Common myeloid progenitor, CD34-positive (primary cell): Measurements from ENCODE around the gene MYO1A.

ENCODE experiments used
- CTCF ChIA-PET: fragments of 350-600 bp; sonication (Branson Sonifier 250); formaldehyde crosslinking; loops from one replicate; lab custom pipeline; 2021; ENCODE audit warnings: antibody characterized with exemption; lab: Charles Lee
- POLR2A ChIA-PET: fragments of 350-600 bp; sonication (Branson Sonifier 250); formaldehyde crosslinking; loops from one replicate; lab custom pipeline; 2021; ENCODE audit warnings: antibody characterized with exemption; lab: Charles Lee
- DNase-seq, 3 donors: peaks; one replicate each; pipeline versions ENCODE4 v3.0.0 to v3.0.0-alpha.2; 2013
- H3K27ac ChIP-seq, 2 experiments: 1 replicate in 1 of 2; 2 replicates in 1 of 2; pipeline ENCODE4 v1.7.0; 2013; ENCODE audit warnings: inconsistent platforms in 2 of 2, low read length in 2 of 2, mild to moderate bottlenecking in 2 of 2, low read depth in 1 of 2, moderate library complexity in 1 of 2; ENCODE audit not compliant: severe bottlenecking in 2 of 2, insufficient read depth in 1 of 2, poor library complexity in 1 of 2
- H3K27me3 ChIP-seq, 5 experiments: replicated peaks in 2 of 5; 1 replicate in 3 of 5; 2 replicates in 2 of 5; pipeline versions ENCODE4 v1.6.1 to v1.7.0; 2013; ENCODE audit warnings: low read length in 4 of 5, mild to moderate bottlenecking in 2 of 5, moderate library complexity in 2 of 5, inconsistent platforms in 1 of 5; ENCODE audit not compliant: insufficient read depth in 5 of 5, control insufficient read depth in 4 of 5
- H3K36me3 ChIP-seq, 4 experiments: 1 replicate in 2 of 4; 2 replicates in 2 of 4; pipeline versions ENCODE4 v1.6.1 to v1.7.0; 2013; ENCODE audit warnings: low read length in 3 of 4, control low read depth in 1 of 4, mild to moderate bottlenecking in 1 of 4; ENCODE audit not compliant: control insufficient read depth in 4 of 4, insufficient read depth in 4 of 4
- H3K4me1 ChIP-seq, 4 experiments: 1 replicate in 3 of 4; 2 replicates in 1 of 4; pipeline versions ENCODE4 v1.6.1 to v1.7.1; 2013; ENCODE audit warnings: low read length in 3 of 4, mild to moderate bottlenecking in 3 of 4, control low read depth in 1 of 4, inconsistent platforms in 1 of 4, moderate library complexity in 1 of 4; ENCODE audit not compliant: control insufficient read depth in 4 of 4, insufficient read depth in 4 of 4; ENCODE audit errors: control extremely low read depth in 1 of 4
- H3K4me3 ChIP-seq, 7 experiments: 1 replicate in 4 of 7; 2 replicates in 3 of 7; pipeline versions ENCODE4 v1.5.1 to v1.7.0; 2013; ENCODE audit warnings: mild to moderate bottlenecking in 7 of 7, low read length in 6 of 7, moderate library complexity in 6 of 7, inconsistent platforms in 2 of 7, low read depth in 2 of 7, control low read depth in 1 of 7; ENCODE audit not compliant: insufficient read depth in 4 of 7, control insufficient read depth in 1 of 7; ENCODE audit errors: extremely low read depth in 1 of 7
- H3K9me3 ChIP-seq, 5 experiments: 1 replicate in 4 of 5; 2 replicates in 1 of 5; pipeline versions ENCODE4 v1.6.1 to v1.7.1; 2013; ENCODE audit warnings: low read length in 4 of 5, mild to moderate bottlenecking in 2 of 5, inconsistent platforms in 1 of 5, low read depth in 1 of 5, moderate library complexity in 1 of 5; ENCODE audit not compliant: control insufficient read depth in 4 of 5, insufficient read depth in 2 of 5; ENCODE audit errors: control extremely low read depth in 1 of 5
- WGBS: methylation state at CpG from one replicate; pipeline ENCODE4 v1.1.5; 2013; ENCODE audit not compliant: insufficient coverage; 5-methylcytosine and 5-hydroxymethylcytosine counted together

MYO1A gene

DNA sequence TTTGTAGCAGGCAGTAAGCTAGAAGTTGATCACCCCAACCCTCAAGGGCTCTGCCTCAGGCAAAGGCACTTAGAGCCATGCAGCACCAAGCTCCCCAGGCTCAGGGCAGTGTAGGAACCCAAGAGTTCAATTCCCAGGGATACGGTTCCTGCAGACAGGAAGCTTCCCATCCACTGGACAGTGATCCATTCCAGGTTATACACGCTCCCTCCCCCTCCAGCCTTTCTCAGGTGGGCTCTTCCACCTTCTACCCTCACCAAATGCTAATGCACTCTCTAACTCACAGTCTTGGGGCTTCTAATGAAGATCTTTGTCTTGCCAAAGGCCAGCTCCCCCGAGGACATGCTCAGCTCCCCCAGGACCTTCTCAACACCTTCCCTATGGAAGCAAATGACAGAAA is 12.7 kb downstream of the MYO1A start:
- peaks cover 0 to 8% (median 0%) of the 10 kb centered on the region in 4 experiments for H3K4me1 ChIP-seq
- no peaks in the 10 kb centered on the region for H3K27me3 ChIP-seq
- H3K9me3 ChIP-seq = no peaks in the 10 kb centered on the region
- no peak overlapping the region for H3K4me3 ChIP-seq
- POLR2A ChIA-PET = no interaction called here
- no peaks in the 10 kb centered on the region for H3K36me3 ChIP-seq
- H3K27ac ChIP-seq = no peak overlapping the region
- CTCF ChIA-PET = interaction anchor here (0.8 to 8.3 kb wide), 5 partner anchors 11 to 197 kb away, joined by 3 to 56 read pairs (median 5); partner anchors contain the start of gene MYO1A
- WGBS = 100% methylated on average over 3 of the region's 3 CpGs
- DNase-seq = no peak

DNA sequence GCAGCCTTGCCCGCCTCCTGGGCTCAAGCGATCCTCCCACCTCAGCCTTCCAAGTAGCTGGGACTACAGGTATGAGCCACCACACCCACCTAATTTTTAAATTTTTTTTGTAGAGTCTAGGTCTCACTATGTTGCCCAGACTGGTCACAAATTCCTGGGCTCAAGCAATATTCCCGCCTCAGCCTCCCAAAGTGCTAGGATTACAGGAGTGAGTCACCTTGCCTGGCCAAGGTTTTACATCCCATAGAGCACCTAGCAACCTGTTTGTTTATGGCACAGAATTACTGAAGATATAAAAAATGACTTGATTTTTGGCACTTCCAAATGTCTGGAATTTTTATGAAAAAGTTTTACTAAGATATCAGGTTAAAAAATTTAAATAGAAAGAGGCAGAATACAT is 16.5 kb downstream of the MYO1A start:
- Histone ChIP-seq H3K27ac (no peak overlapping the region), H3K27me3 (no peaks in the 10 kb centered on the region), H3K4me3 (no peak overlapping the region), H3K9me3 (no peaks in the 10 kb centered on the region), H3K4me1 (peaks cover 5 to 16% (median 15%) of the 10 kb centered on the region in 4 experiments), H3K36me3 (no peaks in the 10 kb centered on the region)
- 100% methylated on average over 2 of the region's 3 CpGs for WGBS
- POLR2A ChIA-PET = no interaction called here
- DNase-seq = no peak
- CTCF ChIA-PET = interaction anchor here (1.0 to 2.1 kb wide), 7 partner anchors 10 to 139 kb away, joined by 3 to 8 read pairs (median 6); no protein-coding TSS in a partner anchor

DNA sequence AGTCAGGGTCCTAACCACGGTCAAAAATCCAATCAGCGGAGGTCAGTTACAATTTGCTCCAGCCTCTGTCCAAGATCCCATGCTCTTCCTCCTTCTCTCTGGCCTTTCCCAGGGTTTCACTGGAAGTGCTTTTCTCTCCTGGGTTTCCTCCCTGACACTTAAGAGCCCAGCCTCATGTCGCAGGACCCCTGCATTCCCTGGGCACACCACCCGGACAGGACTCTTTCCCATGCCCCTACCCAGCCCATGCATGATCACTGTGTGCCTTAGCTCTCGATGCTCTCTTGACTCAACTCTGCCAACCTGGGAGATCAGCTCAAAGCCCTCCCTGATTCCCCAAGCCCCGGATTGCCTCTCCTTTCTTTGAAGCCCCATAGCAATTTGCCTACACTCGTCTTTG is 18.1 kb downstream of the MYO1A start:
- no peak overlapping the region for H3K4me3 ChIP-seq
- DNase-seq = no peak
- H3K4me1 ChIP-seq = peaks cover 8 to 29% (median 27%) of the 10 kb centered on the region in 4 experiments
- H3K36me3 ChIP-seq = no peaks in the 10 kb centered on the region
- H3K27me3 ChIP-seq = no peaks in the 10 kb centered on the region
- ChIA-PET CTCF (interaction anchor here (0.9 to 2.3 kb wide), 11 partner anchors 12 to 37 kb away, joined by 3 to 9 read pairs (median 5); partner anchors contain the start of gene TAC3), POLR2A (interaction anchor here (0.9 to 1.2 kb wide), 2 partner anchors 12 to 16 kb away, joined by 3 read pairs; partner anchors contain the start of gene TAC3)
- 99% methylated on average over 7 of the region's 7 CpGs for WGBS
- no peaks in the 10 kb centered on the region for H3K9me3 ChIP-seq
- H3K27ac ChIP-seq = no peak overlapping the region

DNA sequence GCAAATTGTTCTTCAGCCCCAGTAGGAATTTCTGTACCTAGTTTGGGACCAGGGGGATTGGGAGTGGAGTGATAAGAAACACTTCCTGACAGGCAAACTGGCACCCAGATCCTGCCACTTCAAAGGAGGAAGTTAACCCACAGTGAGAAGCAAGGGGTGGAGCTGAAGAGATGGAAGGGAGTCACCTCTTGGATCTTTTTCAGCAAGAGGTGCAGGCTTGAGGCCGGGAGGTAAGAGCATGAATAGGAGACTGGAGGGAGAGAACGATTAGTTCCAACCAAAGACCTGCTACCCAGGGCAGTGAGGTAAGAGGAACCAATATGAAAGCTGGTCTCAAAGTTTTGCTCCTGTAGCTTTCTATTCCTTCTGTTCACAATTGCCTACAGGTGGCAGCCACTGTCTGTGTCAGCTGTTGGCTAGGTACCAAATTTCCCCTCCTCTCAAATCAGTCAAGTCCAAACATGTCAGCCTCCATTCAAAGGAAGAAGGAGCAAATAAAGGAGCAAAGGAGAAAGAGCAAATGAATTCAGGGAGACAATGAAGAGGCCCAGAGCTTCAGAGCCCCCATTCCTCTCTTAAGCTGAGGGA is 18.7 kb downstream of the MYO1A start:
- Histone ChIP-seq H3K4me3 (peak overlapping the region in 1 of 7 experiments; percentile 25), H3K36me3 (no peaks in the 10 kb centered on the region), H3K27me3 (no peaks in the 10 kb centered on the region), H3K4me1 (peaks cover 8 to 29% (median 28%) of the 10 kb centered on the region in 4 experiments), H3K27ac (peak overlapping the region in 1 of 2 experiments; percentile 6), H3K9me3 (no peaks in the 10 kb centered on the region)
- peak; percentile 38 to 77 (median 68) for DNase-seq
- CTCF ChIA-PET = interaction anchor here (0.9 to 2.3 kb wide), 11 partner anchors 12 to 43 kb away, joined by 3 to 9 read pairs (median 5); no protein-coding TSS in a partner anchor
- POLR2A ChIA-PET = interaction anchor here (0.9 to 1.2 kb wide), 2 partner anchors 12 to 15 kb away, joined by 3 read pairs; partner anchors contain the start of gene TAC3
- 0% methylated on average over 2 of the region's 2 CpGs for WGBS

DNA sequence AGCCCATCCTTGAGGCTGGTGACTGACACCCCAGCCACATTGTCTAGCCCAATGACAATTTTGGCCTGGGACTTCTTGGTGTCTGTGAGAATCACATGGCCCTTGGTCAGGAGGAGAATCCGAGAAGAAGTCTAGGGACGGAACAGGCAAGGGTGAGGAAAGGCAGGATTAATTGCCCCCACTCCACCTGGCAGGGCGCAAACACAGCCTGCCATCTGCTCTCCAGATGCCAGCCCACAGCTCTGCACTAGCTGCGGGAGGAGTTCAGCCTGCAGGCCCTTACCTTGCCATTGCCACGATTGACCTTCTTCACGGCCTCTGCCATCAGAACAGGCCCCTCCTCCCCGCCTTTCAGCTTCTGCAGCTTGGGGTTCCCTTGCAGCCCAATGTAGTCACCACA is 20.5 kb downstream of the MYO1A start:
- POLR2A ChIA-PET = no interaction called here
- Histone ChIP-seq H3K4me3 (no peak overlapping the region), H3K4me1 (peaks cover 8 to 29% (median 28%) of the 10 kb centered on the region in 4 experiments), H3K9me3 (no peaks in the 10 kb centered on the region), H3K27ac (no peak overlapping the region), H3K27me3 (peaks cover 0 to 2% (median 0%) of the 10 kb centered on the region in 5 experiments), H3K36me3 (no peaks in the 10 kb centered on the region)
- 99% methylated on average over 6 of the region's 7 CpGs for WGBS
- no peak for DNase-seq
- CTCF ChIA-PET = interaction anchor here (1.0 to 2.3 kb wide), 5 partner anchors 25 to 102 kb away, joined by 3 to 9 read pairs (median 4); no protein-coding TSS in a partner anchor

DNA sequence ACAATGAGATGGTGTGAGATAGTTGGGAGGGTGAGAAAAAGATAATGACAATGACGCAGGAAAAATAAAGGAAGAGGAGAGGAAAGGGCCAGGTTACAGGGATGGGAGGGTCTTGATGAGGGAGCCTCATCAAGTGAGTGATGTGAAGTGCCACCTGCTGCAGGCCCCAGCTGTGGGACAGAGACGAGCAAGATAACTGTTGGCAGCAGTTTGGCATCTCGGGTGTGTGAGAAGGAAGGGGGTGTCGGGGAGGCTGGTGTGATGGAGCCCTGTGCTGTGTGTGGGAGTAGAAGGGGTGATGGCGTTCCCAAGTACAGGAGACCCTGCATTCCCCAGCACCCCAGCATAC is 22.1 kb downstream of the MYO1A start:
- no peak for DNase-seq
- WGBS = 78% methylated on average over 2 of the region's 5 CpGs
- Histone ChIP-seq H3K9me3 (no peaks in the 10 kb centered on the region), H3K4me3 (no peak overlapping the region), H3K27me3 (peaks cover 0 to 2% (median 0%) of the 10 kb centered on the region in 5 experiments), H3K36me3 (no peaks in the 10 kb centered on the region), H3K27ac (no peak overlapping the region), H3K4me1 (peaks cover 8 to 29% (median 28%) of the 10 kb centered on the region in 4 experiments)
- CTCF ChIA-PET = interaction anchor here (1.0 to 4.2 kb wide), 15 partner anchors 8 to 96 kb away, joined by 3 to 15 read pairs (median 5); partner anchors contain the start of gene TAC3
- POLR2A ChIA-PET = no interaction called here
